Astrocyte (in vitro differentiated cells and primary cell): Measurements from ENCODE around the gene VSX1. TPM values are rescaled to one million over a fixed set of nuclear protein-coding genes. Genes with fewer than 3 reads are reported as not detected.

Experiments
- DNase-seq: peaks from one replicate; pipeline ENCODE4 v3.0.0-alpha.2; 2010; ENCODE audit warnings: low read depth
- FAIRE-seq: peaks from 2 replicates; lab custom pipeline; 2011; peaks lifted over from hg19 to GRCh38; lab: Jason Lieb, UNC
- H2AFZ ChIP-seq: 2 replicates; pipeline ENCODE4 v1.6.0; 2012; ENCODE audit warnings: low read depth, low read length, inconsistent platforms
- H3K27ac ChIP-seq: 2 replicates; pipeline ENCODE4 v1.5.1; 2011; ENCODE audit warnings: low read depth, low read length, inconsistent platforms
- H3K27me3 ChIP-seq: 2 replicates; pipeline ENCODE4 v1.6.0; 2011; ENCODE audit warnings: low read length, inconsistent platforms; ENCODE audit not compliant: insufficient read depth
- H3K36me3 ChIP-seq: 2 replicates; pipeline ENCODE4 v1.5.1; 2011; ENCODE audit warnings: low read length, inconsistent platforms; ENCODE audit not compliant: insufficient read depth
- H3K4me1 ChIP-seq: 2 replicates; pipeline ENCODE4 v1.5.1; 2011; ENCODE audit warnings: low read length, inconsistent platforms; ENCODE audit not compliant: insufficient read depth
- H3K4me2 ChIP-seq: 2 replicates; pipeline ENCODE4 v1.6.0; 2012; ENCODE audit warnings: low read length, inconsistent platforms
- H3K4me3 ChIP-seq: 2 replicates; pipeline ENCODE4 v1.5.1; 2011; ENCODE audit warnings: low read depth, mild to moderate bottlenecking, low read length, inconsistent platforms; ENCODE audit not compliant: insufficient read depth
- H3K79me2 ChIP-seq: 2 replicates; pipeline ENCODE4 v1.6.0; 2012; ENCODE audit warnings: mild to moderate bottlenecking, low read length, inconsistent platforms; ENCODE audit not compliant: insufficient read depth
- H3K9ac ChIP-seq: 2 replicates; pipeline ENCODE4 v1.6.0; 2012; ENCODE audit warnings: mild to moderate bottlenecking, low read length, inconsistent platforms
- H3K9me3 ChIP-seq: 2 replicates; pipeline ENCODE4 v1.5.1; 2012; ENCODE audit warnings: low read depth, mild to moderate bottlenecking, low read length, inconsistent platforms; ENCODE audit not compliant: insufficient read depth
- H4K20me1 ChIP-seq: 2 replicates; pipeline ENCODE4 v1.6.0; 2012; ENCODE audit warnings: low read length, inconsistent platforms; ENCODE audit not compliant: insufficient read depth
- H3K27ac Mint-ChIP-seq: one replicate; pipeline ENCODE4 v1.8.0; 2021; ENCODE audit warnings: mild to moderate bottlenecking, mixed read lengths; ENCODE audit not compliant: unreplicated experiment
- H3K27me3 Mint-ChIP-seq: one replicate; pipeline ENCODE4 v1.8.0; 2021; ENCODE audit warnings: low read depth, mixed read lengths; ENCODE audit not compliant: unreplicated experiment
- H3K36me3 Mint-ChIP-seq: one replicate; pipeline ENCODE4 v1.8.0; 2021; ENCODE audit warnings: low read depth, mixed read lengths; ENCODE audit not compliant: unreplicated experiment
- H3K4me1 Mint-ChIP-seq: one replicate; pipeline ENCODE4 v1.8.0; 2021; ENCODE audit warnings: low read depth, mixed read lengths; ENCODE audit not compliant: unreplicated experiment
- H3K4me3 Mint-ChIP-seq: one replicate; pipeline ENCODE4 v1.8.0; 2021; ENCODE audit warnings: mild to moderate bottlenecking, moderate library complexity, mixed read lengths; ENCODE audit not compliant: unreplicated experiment
- H3K9me3 Mint-ChIP-seq: one replicate; pipeline ENCODE4 v1.8.0; 2021; ENCODE audit warnings: mild to moderate bottlenecking, mixed read lengths; ENCODE audit not compliant: unreplicated experiment
- CTCF ChIP-seq: IDR thresholded peaks from 2 replicates; pipeline ENCODE4 v1.5.1; 2011; ENCODE audit warnings: low read depth, mild to moderate bottlenecking, inconsistent platforms, low read length, moderate library complexity; ENCODE audit not compliant: insufficient read depth
- EZH2 ChIP-seq: IDR thresholded peaks from 2 replicates; pipeline ENCODE4 v1.6.1; 2012; ENCODE audit warnings: mild to moderate bottlenecking, low read length, inconsistent platforms; ENCODE audit not compliant: insufficient read depth
- total RNA-seq: library from RNA; stranded (reverse); gene quantifications from 2 replicates; pipeline ENCODE4 v1.2.1, GENCODE V29; 2021

Gene VSX1
- total RNA-seq, 1 donor from 2014 or later: not detected

- no peak overlapping the region for H3K9ac ChIP-seq
- peaks cover 3% of the 10 kb centered on the region for H3K4me1 Mint-ChIP-seq
Measured at GRCh38 chr20:25044660-25045342, 37.1 kb downstream of the VSX1 start.

GRCh38 chr20:25044261-25044560 lies 37.7 kb downstream of the VSX1 start:
- H3K36me3 ChIP-seq: no peaks in the 10 kb centered on the region
- H2AFZ ChIP-seq: no peak overlapping the region
- DNase-seq (no peak), FAIRE-seq (no peak)
- TF ChIP-seq EZH2 (no peak), CTCF (no peak)
- no peak overlapping the region for H3K27ac ChIP-seq
- H3K4me1 ChIP-seq: no peaks in the 10 kb centered on the region
- H4K20me1 ChIP-seq: peaks cover 7% of the 10 kb centered on the region
- Mint-ChIP-seq H3K27ac (no peak overlapping the region), H3K27me3 (peaks cover 59% of the 10 kb centered on the region), H3K36me3 (no peaks in the 10 kb centered on the region), H3K4me1 (peaks cover 3% of the 10 kb centered on the region), H3K9me3 (no peaks in the 10 kb centered on the region), H3K4me3 (no peak overlapping the region)
- peaks cover 7% of the 10 kb centered on the region for H3K27me3 ChIP-seq
- H3K79me2 ChIP-seq: no peaks in the 10 kb centered on the region
- H3K9ac ChIP-seq: no peak overlapping the region
- H3K4me3 ChIP-seq: no peak overlapping the region
- no peaks in the 10 kb centered on the region for H3K9me3 ChIP-seq
- H3K4me2 ChIP-seq: no peak overlapping the region

More at GRCh38 chr20:25044660-25045342, 37.1 kb downstream of the VSX1 start:
- Mint-ChIP-seq H3K9me3 (no peaks in the 10 kb centered on the region), H3K27me3 (peaks cover 65% of the 10 kb centered on the region), H3K27ac (no peak overlapping the region), H3K4me3 (no peak overlapping the region), H3K36me3 (peaks cover 1% of the 10 kb centered on the region)
- no peak overlapping the region for H2AFZ ChIP-seq
- H3K4me3 ChIP-seq: no peak overlapping the region
- FAIRE-seq: no peak
- H4K20me1 ChIP-seq: peaks cover 4% of the 10 kb centered on the region
- H3K9me3 ChIP-seq: no peaks in the 10 kb centered on the region
- DNase-seq: no peak
- H3K36me3 ChIP-seq: no peaks in the 10 kb centered on the region
- TF ChIP-seq CTCF (no peak), EZH2 (no peak)
- H3K79me2 ChIP-seq: no peaks in the 10 kb centered on the region
- peaks cover 13% of the 10 kb centered on the region for H3K27me3 ChIP-seq
- H3K4me1 ChIP-seq: no peaks in the 10 kb centered on the region
- H3K27ac ChIP-seq: no peak overlapping the region
- no peak overlapping the region for H3K4me2 ChIP-seq

GRCh38 chr20:25043499-25044260 lies 38.3 kb downstream of the VSX1 start:
- H3K4me3 Mint-ChIP-seq: no peak overlapping the region
- Histone ChIP-seq H3K9me3 (no peaks in the 10 kb centered on the region), H3K27ac (no peak overlapping the region), H3K4me2 (no peak overlapping the region), H2AFZ (no peak overlapping the region), H3K27me3 (peaks cover 5% of the 10 kb centered on the region), H4K20me1 (peaks cover 7% of the 10 kb centered on the region), H3K79me2 (no peaks in the 10 kb centered on the region), H3K36me3 (no peaks in the 10 kb centered on the region), H3K4me1 (no peaks in the 10 kb centered on the region), H3K9ac (no peak overlapping the region), H3K4me3 (no peak overlapping the region)
- DNase-seq (no peak), FAIRE-seq (no peak)
- no peaks in the 10 kb centered on the region for H3K36me3 Mint-ChIP-seq
- H3K27ac Mint-ChIP-seq: no peak overlapping the region
- H3K27me3 Mint-ChIP-seq: peaks cover 53% of the 10 kb centered on the region
- no peaks in the 10 kb centered on the region for H3K9me3 Mint-ChIP-seq
- no peak for TF ChIP-seq EZH2
- no peak for TF ChIP-seq CTCF
- peaks cover 3% of the 10 kb centered on the region for H3K4me1 Mint-ChIP-seq
